Urinary bladder (tissue), 4 donors: Measurements from ENCODE around the gene PDCD1. TPM values are rescaled to one million over a fixed set of nuclear protein-coding genes. Genes with fewer than 3 reads are reported as not detected.

Source experiments
- DNase-seq: peaks from one replicate; pipeline ENCODE4 v3.0.0-alpha.2; 2015; ENCODE audit errors: extremely low spot score
- H3K27ac ChIP-seq: one replicate; pipeline ENCODE4 v1.5.1; 2013; ENCODE audit warnings: low read depth, mild to moderate bottlenecking, moderate library complexity
- H3K36me3 ChIP-seq: one replicate; pipeline ENCODE4 v1.6.1; 2013; ENCODE audit warnings: mild to moderate bottlenecking, moderate library complexity; ENCODE audit not compliant: insufficient read depth
- H3K4me1 ChIP-seq: one replicate; pipeline ENCODE4 v1.6.1; 2013; ENCODE audit warnings: mild to moderate bottlenecking, moderate library complexity; ENCODE audit not compliant: insufficient read depth
- H3K4me3 ChIP-seq: one replicate; pipeline ENCODE4 v1.5.1; 2013; ENCODE audit warnings: low read depth, low read length
- WGBS: extraction: QIAGEN DNeasy Blood & Tissue Kit; methylation state at CpG from one replicate; pipeline ENCODE4 v1.1.7; 2013; 5-methylcytosine and 5-hydroxymethylcytosine counted together
- polyA plus RNA-seq: library from polyadenylated mRNA; stranded (reverse); fragments of 200-250 nt; gene quantifications from one replicate; pipeline ENCODE4 v1.2.3, GENCODE V29; 2013
- total RNA-seq: library from RNA; depleted of rRNA; stranded (reverse); fragments of >200 nt; gene quantifications from one replicate; pipeline ENCODE4 v1.2.3, GENCODE V29; 2014
- donor health status: healthy with polysubstance abuse.
- donor health status: healthy.

The PDCD1 gene
- total and polyA plus RNA-seq, 2 donors = 0.29 TPM; not detected in 1

- Histone ChIP-seq H3K4me3 (no peak overlapping the region), H3K27ac (no peak overlapping the region), H3K36me3 (no peaks in the 10 kb centered on the region), H3K4me1 (no peaks in the 10 kb centered on the region)
- no peak for DNase-seq
- WGBS = 88% methylated on average over 27 of the region's 27 CpGs
Measured at GRCh38 chr2:241891315-241891987, 32.8 kb upstream of the PDCD1 start.

- WGBS = 89% methylated on average over 29 of the region's 29 CpGs
- no peaks in the 10 kb centered on the region for H3K4me1 ChIP-seq
- no peak for DNase-seq
- no peak overlapping the region for H3K4me3 ChIP-seq
- no peaks in the 10 kb centered on the region for H3K36me3 ChIP-seq
- no peak overlapping the region for H3K27ac ChIP-seq
Measured at GRCh38 chr2:241890524-241891235, 32.0 kb upstream of the PDCD1 start.

- no peak overlapping the region for H3K4me3 ChIP-seq
- H3K36me3 ChIP-seq = no peaks in the 10 kb centered on the region
- no peaks in the 10 kb centered on the region for H3K4me1 ChIP-seq
- no peak overlapping the region for H3K27ac ChIP-seq
- DNase-seq = no peak
- 68% methylated on average over 5 of the region's 6 CpGs for whole genome bisulfite sequencing
Measured at GRCh38 chr2:241888641-241889040, 29.9 kb upstream of the PDCD1 start.

GRCh38 chr2:241887806-241888522 lies 29.3 kb upstream of the PDCD1 start:
- H3K36me3 ChIP-seq = no peaks in the 10 kb centered on the region
- H3K4me3 ChIP-seq = no peak overlapping the region
- H3K4me1 ChIP-seq = no peaks in the 10 kb centered on the region
- 89% methylated on average over 23 of the region's 24 CpGs for WGBS
- no peak for DNase-seq
- H3K27ac ChIP-seq = no peak overlapping the region

GRCh38 chr2:241886840-241887447 lies 28.2 kb upstream of the PDCD1 start:
- DNase-seq = no peak
- WGBS = 94% methylated on average over 19 of the region's 19 CpGs
- no peak overlapping the region for H3K27ac ChIP-seq

GRCh38 chr2:241885946-241886643 lies 27.4 kb upstream of the PDCD1 start:
- no peak overlapping the region for H3K4me3 ChIP-seq
- DNase-seq = no peak
- H3K27ac ChIP-seq = no peak overlapping the region
- no peaks in the 10 kb centered on the region for H3K4me1 ChIP-seq
- 74% methylated on average over 15 of the region's 15 CpGs for WGBS
- no peaks in the 10 kb centered on the region for H3K36me3 ChIP-seq

More at GRCh38 chr2:241886840-241887447, 28.2 kb upstream of the PDCD1 start:
- no peak overlapping the region for H3K4me3 ChIP-seq
- H3K36me3 ChIP-seq = no peaks in the 10 kb centered on the region
- H3K4me1 ChIP-seq = no peaks in the 10 kb centered on the region

GRCh38 chr2:241885291-241885945 lies 26.7 kb upstream of the PDCD1 start:
- Histone ChIP-seq H3K36me3 (no peaks in the 10 kb centered on the region), H3K27ac (no peak overlapping the region), H3K4me3 (no peak overlapping the region), H3K4me1 (no peaks in the 10 kb centered on the region)
- DNase-seq = no peak
- 79% methylated on average over 16 of the region's 16 CpGs for WGBS

- H3K4me1 ChIP-seq = no peaks in the 10 kb centered on the region
- no peak for DNase-seq
- 95% methylated on average over 8 of the region's 8 CpGs for WGBS
- H3K27ac ChIP-seq = no peak overlapping the region
- no peak overlapping the region for H3K4me3 ChIP-seq
- no peaks in the 10 kb centered on the region for H3K36me3 ChIP-seq
Measured at GRCh38 chr2:241884951-241885290, 26.2 kb upstream of the PDCD1 start.

- Histone ChIP-seq H3K36me3 (no peaks in the 10 kb centered on the region), H3K27ac (no peak overlapping the region), H3K4me3 (peak overlapping the region; percentile 7), H3K4me1 (no peaks in the 10 kb centered on the region)
- WGBS = 14% methylated on average over 23 of the region's 23 CpGs
- no peak for DNase-seq
Measured at GRCh38 chr2:241882091-241882625, 23.5 kb upstream of the PDCD1 start.

- WGBS = 77% methylated on average over 16 of the region's 16 CpGs
- Histone ChIP-seq H3K27ac (no peak overlapping the region), H3K4me1 (no peaks in the 10 kb centered on the region), H3K36me3 (no peaks in the 10 kb centered on the region), H3K4me3 (peak overlapping the region; percentile 48)
- DNase-seq = no peak
Measured at GRCh38 chr2:241880311-241881073, 21.8 kb upstream of the PDCD1 start.

GRCh38 chr2:241879326-241879725 lies 20.6 kb upstream of the PDCD1 start:
- DNase-seq = no peak
- WGBS = 78% methylated on average over 9 of the region's 9 CpGs
- Histone ChIP-seq H3K36me3 (no peaks in the 10 kb centered on the region), H3K27ac (no peak overlapping the region), H3K4me1 (no peaks in the 10 kb centered on the region), H3K4me3 (no peak overlapping the region)
